Panc1 (cell line): ENCODE data around the gene C17orf67.

Experiments used
- CTCF ChIP-seq: fragments of 450-650 bp; IDR thresholded peaks from 2 replicates; pipeline ENCODE4 v1.5.1; 2017; ENCODE audit warnings: mild to moderate bottlenecking
- POLR2AphosphoS5 ChIP-seq: IDR thresholded peaks from 2 replicates; pipeline ENCODE4 v1.6.1; 2012; ENCODE audit warnings: mild to moderate bottlenecking, low read depth, low read length, moderate library complexity
- REST ChIP-seq, 2 experiments: IDR thresholded peaks; 2 replicates each; pipeline ENCODE4 v1.6.1; 2011 to 2012; ENCODE audit warnings: low read depth in 2 of 2, control low read depth in 1 of 2, low read length in 1 of 2, mild to moderate bottlenecking in 1 of 2, moderate library complexity in 1 of 2; ENCODE audit not compliant: insufficient read depth in 1 of 2
- SIN3A ChIP-seq: IDR thresholded peaks from 2 replicates; pipeline ENCODE4 v1.6.1; 2012; ENCODE audit warnings: low read depth, mild to moderate bottlenecking, low read length, moderate library complexity, borderline replicate concordance; ENCODE audit not compliant: insufficient read depth
- TCF7L2 ChIP-seq: IDR thresholded peaks from 2 replicates; pipeline ENCODE4 v1.6.1; 2011; ENCODE audit warnings: mild to moderate bottlenecking, low read depth, low read length, inconsistent platforms

- TF ChIP-seq CTCF = no peak
- TF ChIP-seq POLR2AphosphoS5 = no peak
- no peak for TF ChIP-seq REST (IDR thresholded peaks at IDR 0.05; ENCODE audit: insufficient read depth in 1 of 2, low read depth in 2 of 2, low read length in 1 of 2)
- TF ChIP-seq SIN3A = no peak
- no peak for TF ChIP-seq TCF7L2
Observed at GRCh38 chr17:56847106-56847505, 13.4 kb upstream of the C17orf67 start.
